Measurements from ENCODE around the gene GCAT. TPM values are rescaled to one million over a fixed set of nuclear protein-coding genes. Genes with fewer than 3 reads are reported as not detected.

The GCAT gene
- total RNA-seq, 1 experiment from 2014 or later = 32.8 TPM

GRCh38 chr22:37848587-37849088, 40.9 kb downstream of the GCAT start:
- DNase-seq (ENCODE audit: unreplicated experiment) = peak; percentile 59
- TF ChIP-seq CTCF (IDR thresholded peaks at IDR 0.05; ENCODE audit: unreplicated experiment) = no peak
- ChIA-PET CTCF (interaction anchor here (1.8 to 7.6 kb wide), 2 partner anchors 14 kb away, joined by 12 to 78 read pairs; no protein-coding TSS in a partner anchor), POLR2A (interaction anchor here (0.8 to 2.6 kb wide), 10 partner anchors 14 to 241 kb away, joined by 3 to 15 read pairs (median 5); partner anchors contain the start of genes GALR3, GCAT, GGA1 and MICALL1)
- peaks cover 19% of the 10 kb centered on the region for H3K4me1 Mint-ChIP-seq (ENCODE audit: insufficient read depth, unreplicated experiment)
- H3K27ac Mint-ChIP-seq (ENCODE audit: low read depth, unreplicated experiment) = peak overlapping the region; percentile 99
- intact Hi-C loops (cut with micrococcal nuclease) = no loop called here
- H3K27me3 Mint-ChIP-seq (ENCODE audit: insufficient read depth, unreplicated experiment) = no peaks in the 10 kb centered on the region
- peak overlapping the region; percentile 96 for H3K4me3 Mint-ChIP-seq (ENCODE audit: unreplicated experiment)
- no peaks in the 10 kb centered on the region for H3K9me3 Mint-ChIP-seq (ENCODE audit: unreplicated experiment)
- peaks cover 58% of the 10 kb centered on the region for H3K36me3 Mint-ChIP-seq (ENCODE audit: insufficient read depth, unreplicated experiment)
- TSS peak; percentile 87 for BruUV-seq (replicated peaks)

GRCh38 chr22:37849089-37849751, 41.5 kb downstream of the GCAT start, which contains the start of gene EIF3L:
Gene EIF3L, plus strand, starts transcription at chr22:37849419. Its CDS starts 31 bp downstream, at chr22:37849450.
- intact Hi-C loops (cut with micrococcal nuclease) = no loop called here
- BruUV-seq (replicated peaks) = no TSS peak
- Mint-ChIP-seq H3K4me3 (ENCODE audit: unreplicated experiment) (peak within 1 kb of the TSS; percentile 96), H3K27ac (ENCODE audit: low read depth, unreplicated experiment) (peak within 1 kb of the TSS; percentile 99), H3K36me3 (ENCODE audit: insufficient read depth, unreplicated experiment) (peaks cover 64% of the 10 kb centered on the region), H3K9me3 (ENCODE audit: unreplicated experiment) (no peaks in the 10 kb centered on the region), H3K4me1 (ENCODE audit: insufficient read depth, unreplicated experiment) (peaks cover 24% of the 10 kb centered on the region), H3K27me3 (ENCODE audit: insufficient read depth, unreplicated experiment) (no peaks in the 10 kb centered on the region)
- ChIA-PET POLR2A (interaction anchor here (0.7 to 2.6 kb wide), 18 partner anchors 9 to 241 kb away, joined by 3 to 15 read pairs (median 4); partner anchors contain the start of genes C22orf23, GALR3, GCAT and GGA1), CTCF (interaction anchor here (0.8 to 7.6 kb wide), 2 partner anchors 14 to 242 kb away, joined by 3 to 78 read pairs; no protein-coding TSS in a partner anchor)
- TF ChIP-seq CTCF (IDR thresholded peaks at IDR 0.05; ENCODE audit: unreplicated experiment) = no peak
- peak; percentile 89 for DNase-seq (ENCODE audit: unreplicated experiment)

GRCh38 chr22:37850801-37851200, 43.1 kb downstream of the GCAT start:
- Mint-ChIP-seq H3K27ac (ENCODE audit: low read depth, unreplicated experiment) (no peak overlapping the region), H3K27me3 (ENCODE audit: insufficient read depth, unreplicated experiment) (no peaks in the 10 kb centered on the region), H3K4me1 (ENCODE audit: insufficient read depth, unreplicated experiment) (peaks cover 24% of the 10 kb centered on the region), H3K4me3 (ENCODE audit: unreplicated experiment) (peak overlapping the region; percentile 96), H3K9me3 (ENCODE audit: unreplicated experiment) (no peaks in the 10 kb centered on the region), H3K36me3 (ENCODE audit: insufficient read depth, unreplicated experiment) (peaks cover 80% of the 10 kb centered on the region)
- ChIA-PET CTCF (interaction anchor here (0.5 to 7.6 kb wide), 3 partner anchors 12 to 157 kb away, joined by 3 to 78 read pairs (median 3); no protein-coding TSS in a partner anchor), POLR2A (interaction anchor here (1.2 to 1.5 kb wide), 3 partner anchors 8 to 102 kb away, joined by 3 to 4 read pairs (median 3); partner anchors contain the start of genes C22orf23 and POLR2F)
- BruUV-seq (replicated peaks) = no TSS peak
- intact Hi-C loops (cut with micrococcal nuclease) = no loop called here
- no peak for DNase-seq (ENCODE audit: unreplicated experiment)
- no peak for TF ChIP-seq CTCF (IDR thresholded peaks at IDR 0.05; ENCODE audit: unreplicated experiment)

- no TSS peak for BruUV-seq (replicated peaks)
- Mint-ChIP-seq H3K36me3 (ENCODE audit: insufficient read depth, unreplicated experiment) (peaks cover 91% of the 10 kb centered on the region), H3K4me3 (ENCODE audit: unreplicated experiment) (no peak overlapping the region), H3K27me3 (ENCODE audit: insufficient read depth, unreplicated experiment) (no peaks in the 10 kb centered on the region), H3K9me3 (ENCODE audit: unreplicated experiment) (no peaks in the 10 kb centered on the region), H3K27ac (ENCODE audit: low read depth, unreplicated experiment) (no peak overlapping the region), H3K4me1 (ENCODE audit: insufficient read depth, unreplicated experiment) (peaks cover 24% of the 10 kb centered on the region)
- ChIA-PET CTCF (interaction anchor here (7.6 kb wide), 1 partner anchor 11 kb away, joined by 78 read pairs; no protein-coding TSS in a partner anchor), POLR2A (interaction anchor here (0.7 to 1.1 kb wide), 5 partner anchors 8 to 53 kb away, joined by 3 to 4 read pairs (median 3); partner anchors contain the start of genes ANKRD54 and MICALL1)
- no peak for TF ChIP-seq CTCF (IDR thresholded peaks at IDR 0.05; ENCODE audit: unreplicated experiment)
- DNase-seq (ENCODE audit: unreplicated experiment) = no peak
- intact Hi-C loops (cut with micrococcal nuclease) = no loop called here
Observed at GRCh38 chr22:37852418-37852817, 44.7 kb downstream of the GCAT start.
